GM12892 (cell line): Measurements from ENCODE around the gene DPP3.

ENCODE experiments used
- POLR2A ChIP-seq: IDR thresholded peaks from 2 replicates; pipeline ENCODE4 v1.6.1; 2011; ENCODE audit warnings: low read depth, low read length, control low read depth
- POLR2AphosphoS5 ChIP-seq: IDR thresholded peaks from 2 replicates; pipeline ENCODE4 v1.6.1; 2011; ENCODE audit warnings: low read depth, low read length, control low read depth
- TAF1 ChIP-seq: IDR thresholded peaks from 2 replicates; pipeline ENCODE4 v1.6.1; 2011; ENCODE audit warnings: low read depth, mild to moderate bottlenecking, control low read depth, low read length, borderline replicate concordance

DNA sequence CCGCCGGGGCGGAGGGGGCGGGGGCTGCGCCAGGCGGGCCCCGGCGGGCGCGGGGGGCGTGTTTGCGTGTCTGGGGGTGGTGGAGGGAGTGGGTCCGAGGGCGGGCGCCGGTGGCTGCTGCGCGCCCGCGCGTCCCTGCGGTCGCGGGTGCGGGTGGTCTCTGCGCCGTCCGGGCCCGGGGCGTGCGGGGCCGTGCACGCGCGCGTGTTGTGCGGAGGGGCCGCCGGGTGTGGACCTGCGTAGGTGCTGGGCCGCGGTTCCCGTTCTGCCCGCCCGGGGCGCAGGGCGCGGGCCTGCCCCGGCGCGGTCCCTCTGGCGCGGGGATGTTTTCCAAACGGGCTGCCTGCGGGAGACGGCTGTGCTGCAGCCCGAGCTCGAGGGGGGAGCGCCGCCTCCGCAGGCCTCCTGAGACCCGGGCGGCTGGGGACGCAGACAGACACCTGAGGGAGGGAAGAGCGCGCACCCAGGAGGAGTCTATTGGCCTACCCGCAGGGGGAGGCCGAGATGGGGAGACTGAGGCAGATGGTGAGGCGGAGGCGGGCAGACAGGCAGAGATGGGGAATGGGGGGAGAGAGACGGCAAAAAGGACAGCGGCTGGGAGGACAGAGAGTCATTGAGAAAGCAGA lies 13.1 kb upstream of the DPP3 start:
- TF ChIP-seq POLR2A (no peak), POLR2AphosphoS5 (no peak), TAF1 (no peak)
